Measurements from ENCODE around the gene MYO15B. TPM values are rescaled to one million over a fixed set of nuclear protein-coding genes. Genes with fewer than 3 reads are reported as not detected.

MYO15B gene
- total and polyA plus RNA-seq, 2 of the 13 experiments (the other 11 are each of a cell fraction or from before 2014, with no cell fraction given), result 2.8 to 8.1 TPM

DNA sequence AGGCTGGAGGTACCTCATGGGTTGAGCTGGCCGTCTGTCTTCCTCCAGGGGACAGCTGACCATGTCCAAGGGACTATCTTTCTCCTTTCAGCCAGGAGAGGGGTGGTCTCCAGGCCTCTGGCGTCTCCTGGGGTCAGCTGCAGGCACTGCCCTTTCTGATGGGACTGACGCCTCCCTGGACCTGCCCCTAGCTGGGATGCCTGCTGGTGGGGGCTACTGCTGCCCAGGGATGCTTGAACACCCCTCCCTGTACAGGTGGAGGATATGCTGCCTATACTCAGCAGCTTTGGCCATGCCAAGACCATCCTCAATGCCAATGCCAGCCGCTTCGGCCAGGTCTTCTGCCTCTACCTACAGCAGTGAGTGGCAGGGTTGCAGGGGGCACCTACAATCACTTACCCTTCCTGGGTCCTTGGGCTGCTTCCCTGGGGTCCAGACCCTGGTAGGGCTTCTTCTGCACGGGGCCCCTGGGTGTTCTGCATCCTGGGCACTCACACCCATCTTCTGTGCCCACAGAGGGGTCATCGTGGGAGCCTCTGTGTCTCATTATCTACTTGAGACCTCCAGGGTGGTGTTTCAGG, 4.2 kb downstream of the MYO15B start (continued):
- TF ChIP-seq, protein P1, sequence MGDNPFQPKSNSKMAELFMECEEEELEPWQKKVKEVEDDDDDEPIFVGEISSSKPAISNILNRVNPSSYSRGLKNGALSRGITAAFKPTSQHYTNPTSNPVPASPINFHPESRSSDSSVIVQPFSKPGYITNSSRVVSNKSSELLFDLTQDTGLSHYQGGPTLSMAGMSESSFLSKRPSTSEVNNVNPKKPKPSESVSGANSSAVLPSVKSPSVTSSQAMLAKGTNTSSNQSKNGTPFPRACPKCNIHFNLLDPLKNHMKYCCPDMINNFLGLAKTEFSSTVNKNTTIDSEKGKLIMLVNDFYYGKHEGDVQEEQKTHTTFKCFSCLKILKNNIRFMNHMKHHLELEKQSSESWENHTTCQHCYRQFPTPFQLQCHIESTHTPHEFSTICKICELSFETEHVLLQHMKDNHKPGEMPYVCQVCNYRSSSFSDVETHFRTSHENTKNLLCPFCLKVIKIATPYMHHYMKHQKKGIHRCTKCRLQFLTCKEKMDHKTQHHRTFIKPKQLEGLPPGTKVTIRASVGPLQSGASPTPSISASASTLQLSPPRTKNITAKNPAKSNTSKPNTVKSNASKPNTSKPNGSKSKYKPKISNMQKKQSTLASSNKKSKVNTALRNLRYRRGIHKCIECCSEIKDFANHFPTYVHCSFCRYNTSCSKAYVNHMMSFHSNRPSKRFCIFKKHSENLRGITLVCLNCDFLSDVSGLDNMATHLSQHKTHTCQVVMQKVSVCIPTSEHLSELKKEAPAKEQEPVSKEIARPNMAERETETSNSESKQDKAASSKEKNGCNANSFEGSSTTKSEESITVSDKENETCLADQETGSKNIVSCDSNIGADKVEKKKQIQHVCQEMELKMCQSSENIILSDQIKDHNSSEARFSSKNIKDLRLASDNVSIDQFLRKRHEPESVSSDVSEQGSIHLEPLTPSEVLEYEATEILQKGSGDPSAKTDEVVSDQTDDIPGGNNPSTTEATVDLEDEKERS (CRISPR knock-in tag; IDR thresholded peaks at IDR 0.05), result no peak
- TF ChIP-seq KLF11 (CRISPR knock-in tag; IDR thresholded peaks at IDR 0.05), result no peak
- TF ChIP-seq HNRNPL (IDR thresholded peaks at IDR 0.05; ENCODE audit: low read depth, low read length), result 0 out of 2 replicates have a peak, but pooled peaks have one; percentile 38
- TF ChIP-seq SP2 (CRISPR knock-in tag; IDR thresholded peaks at IDR 0.05), result peak; percentile 36; the same call in 1 of the 2 replicates
- TF ChIP-seq ZNF253 (CRISPR knock-in tag; IDR thresholded peaks at IDR 0.05; ENCODE audit: borderline replicate concordance), result 0 out of 2 replicates have a peak, but pooled peaks have one; percentile 19
- peak; percentile 97 for TF ChIP-seq ZNF317 (CRISPR knock-in tag; IDR thresholded peaks at IDR 0.05)
- TF ChIP-seq, protein P2, sequence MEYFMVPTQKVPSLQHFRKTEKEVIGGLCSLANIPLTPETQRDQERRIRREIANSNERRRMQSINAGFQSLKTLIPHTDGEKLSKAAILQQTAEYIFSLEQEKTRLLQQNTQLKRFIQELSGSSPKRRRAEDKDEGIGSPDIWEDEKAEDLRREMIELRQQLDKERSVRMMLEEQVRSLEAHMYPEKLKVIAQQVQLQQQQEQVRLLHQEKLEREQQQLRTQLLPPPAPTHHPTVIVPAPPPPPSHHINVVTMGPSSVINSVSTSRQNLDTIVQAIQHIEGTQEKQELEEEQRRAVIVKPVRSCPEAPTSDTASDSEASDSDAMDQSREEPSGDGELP (IDR thresholded peaks at IDR 0.05; ENCODE audit: borderline replicate concordance, low read depth), result peak; percentile 62; the same call in 1 of the 2 replicates
- peak; percentile 15; the same call in 1 of the 2 replicates for TF ChIP-seq ELF3 (CRISPR knock-in tag; IDR thresholded peaks at IDR 0.05)
- TF ChIP-seq, protein P3, sequence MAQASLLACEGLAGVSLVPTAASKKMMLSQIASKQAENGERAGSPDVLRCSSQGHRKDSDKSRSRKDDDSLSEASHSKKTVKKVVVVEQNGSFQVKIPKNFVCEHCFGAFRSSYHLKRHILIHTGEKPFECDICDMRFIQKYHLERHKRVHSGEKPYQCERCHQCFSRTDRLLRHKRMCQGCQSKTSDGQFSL (CRISPR knock-in tag; IDR thresholded peaks at IDR 0.05), result no peak
- TF ChIP-seq SAP130 (CRISPR knock-in tag; IDR thresholded peaks at IDR 0.05; ENCODE audit: low read depth), result peak; percentile 30; the same call in 1 of the 2 replicates
- no peak for TF ChIP-seq MAFF (IDR thresholded peaks at IDR 0.05; ENCODE audit: low read depth, low read length)
- 0 out of 2 replicates have a peak, but pooled peaks have one; percentile 18 for TF ChIP-seq ZNF776 (CRISPR knock-in tag; IDR thresholded peaks at IDR 0.05)
- TF ChIP-seq STAG1 (CRISPR knock-in tag; IDR thresholded peaks at IDR 0.05), result peak; percentile 83
- TF ChIP-seq NRL (CRISPR knock-in tag; IDR thresholded peaks at IDR 0.05; ENCODE audit: borderline replicate concordance), result no peak
- peak; percentile 70; the same call in 1 of the 2 replicates for TF ChIP-seq RAD21 (CRISPR knock-in tag; IDR thresholded peaks at IDR 0.05)
- TF ChIP-seq ZNF75D (CRISPR knock-in tag; IDR thresholded peaks at IDR 0.05; ENCODE audit: borderline replicate concordance), result no peak

Data from HepG2 (cell line).